ENCODE results near the gene GMFB. TPM values are rescaled to one million over a fixed set of nuclear protein-coding genes. Genes with fewer than 3 reads are reported as not detected.

The GMFB gene
- total and polyA plus RNA-seq, 2 donors (not counting 3 experiments of a cell fraction or from before 2014, with no cell fraction given), result 10.1 to 52.0 TPM

DNA sequence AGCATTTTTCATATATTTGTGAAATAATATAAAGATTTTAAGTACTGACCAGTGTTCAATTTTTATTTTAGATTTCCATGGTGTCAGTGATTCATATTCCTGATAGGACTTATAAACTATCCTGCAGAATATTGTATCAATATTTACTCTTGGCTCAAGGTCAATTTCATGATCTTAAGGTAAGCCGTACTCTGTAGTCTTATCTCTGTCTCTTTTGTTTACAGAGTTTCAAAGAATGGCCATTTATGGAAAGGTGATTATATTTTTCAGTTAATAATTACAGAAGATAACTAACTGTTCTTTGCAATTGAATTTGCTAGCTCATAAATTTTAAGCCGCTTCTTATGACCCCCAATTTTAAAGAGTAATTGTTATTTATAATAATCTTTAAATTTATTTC, 48.9 kb upstream of the GMFB start:
- no peak overlapping the region for H3K4me2 ChIP-seq (ENCODE audit: insufficient read depth, low read length)
- H3K9ac ChIP-seq (replicated peaks; ENCODE audit: extremely low read depth, insufficient read depth, low read length), result no peak overlapping the region
- no peak overlapping the region for H2AFZ ChIP-seq (ENCODE audit: low read depth, low read length)
- TF ChIP-seq MYC (IDR thresholded peaks at IDR 0.05; ENCODE audit: low read depth, low read length) (no peak), POLR2A (IDR thresholded peaks at IDR 0.05; ENCODE audit: low read depth, low read length) (no peak), POLR2AphosphoS5 (IDR thresholded peaks at IDR 0.05; ENCODE audit: insufficient read depth, low read depth, low read length) (no peak), JUN (IDR thresholded peaks at IDR 0.05; ENCODE audit: borderline replicate concordance, insufficient read depth, insufficient read length, low read depth) (no peak), FOS (IDR thresholded peaks at IDR 0.05; ENCODE audit: borderline replicate concordance, insufficient read depth, low read length) (no peak)
- TF ChIP-seq, protein P1, sequence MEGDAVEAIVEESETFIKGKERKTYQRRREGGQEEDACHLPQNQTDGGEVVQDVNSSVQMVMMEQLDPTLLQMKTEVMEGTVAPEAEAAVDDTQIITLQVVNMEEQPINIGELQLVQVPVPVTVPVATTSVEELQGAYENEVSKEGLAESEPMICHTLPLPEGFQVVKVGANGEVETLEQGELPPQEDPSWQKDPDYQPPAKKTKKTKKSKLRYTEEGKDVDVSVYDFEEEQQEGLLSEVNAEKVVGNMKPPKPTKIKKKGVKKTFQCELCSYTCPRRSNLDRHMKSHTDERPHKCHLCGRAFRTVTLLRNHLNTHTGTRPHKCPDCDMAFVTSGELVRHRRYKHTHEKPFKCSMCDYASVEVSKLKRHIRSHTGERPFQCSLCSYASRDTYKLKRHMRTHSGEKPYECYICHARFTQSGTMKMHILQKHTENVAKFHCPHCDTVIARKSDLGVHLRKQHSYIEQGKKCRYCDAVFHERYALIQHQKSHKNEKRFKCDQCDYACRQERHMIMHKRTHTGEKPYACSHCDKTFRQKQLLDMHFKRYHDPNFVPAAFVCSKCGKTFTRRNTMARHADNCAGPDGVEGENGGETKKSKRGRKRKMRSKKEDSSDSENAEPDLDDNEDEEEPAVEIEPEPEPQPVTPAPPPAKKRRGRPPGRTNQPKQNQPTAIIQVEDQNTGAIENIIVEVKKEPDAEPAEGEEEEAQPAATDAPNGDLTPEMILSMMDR (IDR thresholded peaks at IDR 0.05; ENCODE audit: extremely low read depth in 1 of 2, insufficient read depth in 1 of 2, low read depth in 1 of 2, low read length in 2 of 2), result no peak
- TF ChIP-seq, protein P2, sequence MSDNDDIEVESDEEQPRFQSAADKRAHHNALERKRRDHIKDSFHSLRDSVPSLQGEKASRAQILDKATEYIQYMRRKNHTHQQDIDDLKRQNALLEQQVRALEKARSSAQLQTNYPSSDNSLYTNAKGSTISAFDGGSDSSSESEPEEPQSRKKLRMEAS (IDR thresholded peaks at IDR 0.05; ENCODE audit: insufficient read depth, insufficient read length), result no peak
- H3K4me1 ChIP-seq (ENCODE audit: control insufficient read depth, extremely low read depth, insufficient read depth, low read length), result no peaks in the 10 kb centered on the region
- H3K79me2 ChIP-seq (ENCODE audit: control insufficient read depth, insufficient read depth, low read length), result no peaks in the 10 kb centered on the region
- no TSS peak for BruUV-seq (replicated peaks)
- dilution Hi-C loops (cut with MboI; ENCODE audit: extremely low pct_ligation_motif_present, low sequenced_read_pairs), result no loop called here
- peaks cover 2 to 3% of the 10 kb centered on the region in 2 experiments for H3K36me3 ChIP-seq (ENCODE audit: control insufficient read depth in 2 of 2, extremely low read depth in 1 of 2, insufficient read depth in 2 of 2, low read length in 2 of 2)
- H3K9me1 ChIP-seq (replicated peaks; ENCODE audit: control insufficient read depth, extremely low read depth, insufficient read depth, low read length), result no peaks in the 10 kb centered on the region
- intact Hi-C loops (cut with micrococcal nuclease), result no loop called here
- DNase-seq (ENCODE audit: low read depth, low spot score) (no peak), FAIRE-seq (no peak)
- no peaks in the 10 kb centered on the region for H3K27me3 ChIP-seq (ENCODE audit: control insufficient read depth in 2 of 2, insufficient read depth in 2 of 2, low read length in 2 of 2)
- H4K20me1 ChIP-seq (replicated peaks; ENCODE audit: control insufficient read depth, extremely low read depth, insufficient read depth, low read length), result no peaks in the 10 kb centered on the region
- no peak overlapping the region for H3K27ac ChIP-seq (ENCODE audit: insufficient read depth, low read depth, low read length)
- ChIA-PET CTCF (interaction anchor here (0.6 to 1.6 kb wide), 2 partner anchors 26 to 185 kb away, joined by 3 read pairs; no protein-coding TSS in a partner anchor), POLR2A (no interaction called here)
- H3K4me3 ChIP-seq (replicated peaks in 1 of 3; ENCODE audit: insufficient read depth in 1 of 3, low read depth in 1 of 3, low read length in 3 of 3), result no peak overlapping the region
- H3K9me3 ChIP-seq (replicated peaks; ENCODE audit: control insufficient read depth, insufficient read depth, low read length), result no peaks in the 10 kb centered on the region
